GM23248 (cell line): ENCODE data around the gene RIMS1. TPM values are rescaled to one million over a fixed set of nuclear protein-coding genes. Genes with fewer than 3 reads are reported as not detected.

Source experiments
- DNase-seq: peaks from one replicate; pipeline ENCODE4 v3.0.0-alpha.2; 2015
- H2AFZ ChIP-seq: fragments of 200-600 bp; sonication (generic); 2 replicates; pipeline ENCODE4 v1.6.1; 2016; ENCODE audit warnings: antibody characterized with exemption
- H3F3A ChIP-seq: fragments of 200-600 bp; sonication (generic); 2 replicates; pipeline ENCODE4 v1.6.1; 2016; ENCODE audit warnings: mild to moderate bottlenecking, antibody characterized with exemption, mixed run types; ENCODE audit not compliant: insufficient read depth
- H3K27ac ChIP-seq: fragments of 200-600 bp; sonication (generic); 2 replicates; pipeline ENCODE4 v1.5.1; 2016; ENCODE audit warnings: mild to moderate bottlenecking
- H3K27me3 ChIP-seq: fragments of 200-600 bp; sonication (generic); replicated peaks from 2 replicates; pipeline ENCODE4 v1.6.1; 2016; ENCODE audit warnings: mild to moderate bottlenecking; ENCODE audit not compliant: insufficient read depth
- H3K36me3 ChIP-seq: fragments of 200-600 bp; sonication (generic); 2 replicates; pipeline ENCODE4 v1.6.1; 2016; ENCODE audit warnings: low read depth, mild to moderate bottlenecking
- H3K4me1 ChIP-seq: fragments of 200-600 bp; sonication (generic); 2 replicates; pipeline ENCODE4 v1.6.1; 2016; ENCODE audit warnings: mild to moderate bottlenecking; ENCODE audit not compliant: insufficient read depth
- H3K4me2 ChIP-seq: fragments of 200-600 bp; sonication (generic); one replicate; pipeline ENCODE4 v1.6.1; 2016; ENCODE audit warnings: mild to moderate bottlenecking; ENCODE audit not compliant: unreplicated experiment
- H3K4me3 ChIP-seq: fragments of 200-600 bp; sonication (generic); 2 replicates; pipeline ENCODE4 v1.5.1; 2016; ENCODE audit warnings: mild to moderate bottlenecking
- H3K79me2 ChIP-seq: fragments of 200-600 bp; sonication (generic); 2 replicates; pipeline ENCODE4 v1.6.1; 2016; ENCODE audit warnings: mild to moderate bottlenecking; ENCODE audit not compliant: insufficient read depth
- H3K9ac ChIP-seq: fragments of 200-600 bp; sonication (generic); 2 replicates; pipeline ENCODE4 v1.6.1; 2016; ENCODE audit warnings: mild to moderate bottlenecking
- H3K9me2 ChIP-seq: fragments of 200-600 bp; sonication (generic); 2 replicates; pipeline ENCODE4 v1.6.1; 2016; ENCODE audit warnings: mixed run types, mild to moderate bottlenecking, moderate library complexity; ENCODE audit not compliant: insufficient read depth
- H3K9me3 ChIP-seq: fragments of 200-600 bp; sonication (generic); one replicate; pipeline ENCODE4 v1.6.1; 2017; ENCODE audit warnings: low read depth
- H4K20me1 ChIP-seq: fragments of 200-600 bp; sonication (generic); 2 replicates; pipeline ENCODE4 v1.6.0; 2016; ENCODE audit not compliant: insufficient read depth
- EZH2 ChIP-seq: fragments of 200-600 bp; sonication (generic); IDR thresholded peaks from 2 replicates; pipeline ENCODE4 v1.6.1; 2018; ENCODE audit warnings: antibody characterized with exemption, mild to moderate bottlenecking; ENCODE audit not compliant: insufficient read depth, poor library complexity, severe bottlenecking
- EZH2phosphoT487 ChIP-seq: fragments of 200-600 bp; sonication (generic); IDR thresholded peaks from 2 replicates; pipeline ENCODE4 v1.6.1; 2018; ENCODE audit warnings: antibody characterized with exemption, moderate library complexity, mild to moderate bottlenecking, low read depth; ENCODE audit not compliant: insufficient read depth
- WGBS, 2 experiments: methylation state at CpG; one replicate each; pipeline ENCODE4 v1.1.6; 2015 to 2017; ENCODE audit warnings: low lambda C conversion rate in 2 of 2, low coverage in 1 of 2; ENCODE audit errors: missing lambda C conversion rate in 2 of 2; 5-methylcytosine and 5-hydroxymethylcytosine counted together
- in situ Hi-C: fragments of 300-500 bp; cut with MboI; formaldehyde crosslinking; loops from 2 replicates; pipeline ENCODE4 v1.15.0; 2020
- polyA plus RNA-seq: library from polyadenylated mRNA; unstranded; fragments of >200 nt; fragmentation: Nextera tagmentation; extraction: Ambion mirVana; gene quantifications from 2 replicates; pipeline ENCODE4 v1.2.1, GENCODE V29; 2016
- total RNA-seq: library from RNA; depleted of rRNA; stranded (reverse); fragments of >200 nt; shearing (Covaris generic); gene quantifications from 2 replicates; pipeline ENCODE4 v1.2.3, GENCODE V29; 2014

RIMS1 gene
- total and polyA plus RNA-seq, 2 experiments from 2014 or later: 1.8 to 10.6 TPM

GRCh38 chr6:72382602-72383529 is 496.5 kb downstream of the RIMS1 start:
- no peak overlapping the region for H2AFZ ChIP-seq
- in situ Hi-C loops: no loop called here
- 13 to 17% methylated on average over 4 of the region's 4 CpGs for WGBS, 2 experiments
- H3K4me3 ChIP-seq: no peak overlapping the region
- no peaks in the 10 kb centered on the region for H3F3A ChIP-seq
- no peaks in the 10 kb centered on the region for H3K79me2 ChIP-seq
- no peak for TF ChIP-seq EZH2phosphoT487
- no peak for TF ChIP-seq EZH2
- H3K27me3 ChIP-seq: 0 out of 2 replicates have a peak, but pooled peaks cover 6% of the 10 kb centered on the region
- H3K9me3 ChIP-seq: no peaks in the 10 kb centered on the region
- no peaks in the 10 kb centered on the region; the same call in 1 of the 2 replicates for H3K9me2 ChIP-seq
- no peak overlapping the region for H3K9ac ChIP-seq
- no peaks in the 10 kb centered on the region for H3K36me3 ChIP-seq
- DNase-seq: no peak
- H3K27ac ChIP-seq: no peak overlapping the region
- H4K20me1 ChIP-seq: no peaks in the 10 kb centered on the region
- H3K4me1 ChIP-seq: no peaks in the 10 kb centered on the region
- H3K4me2 ChIP-seq: no peak overlapping the region

- 52 to 56% methylated on average over 8 of the region's 8 CpGs for WGBS, 2 experiments
- no peak overlapping the region for H3K27ac ChIP-seq
- H3K79me2 ChIP-seq: no peaks in the 10 kb centered on the region
- H3K36me3 ChIP-seq: no peaks in the 10 kb centered on the region
- in situ Hi-C loops: no loop called here
- no peak overlapping the region for H3K9ac ChIP-seq
- no peaks in the 10 kb centered on the region for H4K20me1 ChIP-seq
- DNase-seq: peak; percentile 23
- H3K4me1 ChIP-seq: no peaks in the 10 kb centered on the region
- 0 out of 2 replicates have a peak overlapping the region, but pooled peaks have one; percentile 16 for H3K4me3 ChIP-seq
- no peak overlapping the region for H3K4me2 ChIP-seq
- no peaks in the 10 kb centered on the region; the same call in 1 of the 2 replicates for H3K9me2 ChIP-seq
- no peaks in the 10 kb centered on the region for H3K9me3 ChIP-seq
- H3F3A ChIP-seq: no peaks in the 10 kb centered on the region
- 0 out of 2 replicates have a peak, but pooled peaks cover 6% of the 10 kb centered on the region for H3K27me3 ChIP-seq
- no peak for TF ChIP-seq EZH2
- TF ChIP-seq EZH2phosphoT487: no peak
- no peak overlapping the region for H2AFZ ChIP-seq
Observed at GRCh38 chr6:72386324-72386723, 500.0 kb downstream of the RIMS1 start.

GRCh38 chr6:72389698-72390097 is 503.3 kb downstream of the RIMS1 start:
- Histone ChIP-seq H3K4me1 (no peaks in the 10 kb centered on the region), H4K20me1 (no peaks in the 10 kb centered on the region), H3K9me3 (no peaks in the 10 kb centered on the region), H3K9me2 (no peaks in the 10 kb centered on the region), H3K36me3 (no peaks in the 10 kb centered on the region), H3K4me2 (no peak overlapping the region), H2AFZ (no peak overlapping the region), H3K4me3 (no peak overlapping the region), H3K9ac (no peak overlapping the region), H3K27ac (no peak overlapping the region), H3K79me2 (no peaks in the 10 kb centered on the region), H3F3A (no peaks in the 10 kb centered on the region), H3K27me3 (no peaks in the 10 kb centered on the region)
- WGBS, 2 experiments: 91% methylated on average over 1 of the region's 1 CpG
- in situ Hi-C loops: no loop called here
- no peak for DNase-seq
- TF ChIP-seq EZH2 (no peak), EZH2phosphoT487 (no peak)

- Histone ChIP-seq H3K4me3 (no peak overlapping the region), H3K9ac (no peak overlapping the region), H3K4me2 (no peak overlapping the region), H3F3A (no peaks in the 10 kb centered on the region), H3K9me2 (no peaks in the 10 kb centered on the region), H2AFZ (no peak overlapping the region), H3K9me3 (no peaks in the 10 kb centered on the region), H3K79me2 (no peaks in the 10 kb centered on the region), H3K36me3 (no peaks in the 10 kb centered on the region), H3K27ac (no peak overlapping the region), H3K27me3 (no peaks in the 10 kb centered on the region), H4K20me1 (no peaks in the 10 kb centered on the region), H3K4me1 (no peaks in the 10 kb centered on the region)
- DNase-seq: no peak
- TF ChIP-seq EZH2phosphoT487 (no peak), EZH2 (no peak)
- 51 to 61% methylated on average over 4 of the region's 4 CpGs for WGBS, 2 experiments
- in situ Hi-C loops: no loop called here
Observed at GRCh38 chr6:72390548-72390947, 504.2 kb downstream of the RIMS1 start.
